GM18909 (cell line): ENCODE data around the gene HDAC7.
"Not testable (repeated sequence)": the region's sequence is repeated elsewhere in the genome, so short reads cannot be mapped to it uniquely, and the experiment has no call there.

Experiments
- ATAC-seq: cut with Tn5 transposase; IDR thresholded peaks from one replicate; pipeline ENCODE4 v1.9.1; 2021; ENCODE audit warnings: mild to moderate bottlenecking; ENCODE audit not compliant: unreplicated experiment, poor library complexity

HDAC7 gene

GRCh38 chr12:47816403-47817271, 3.1 kb downstream of the HDAC7 start:
- ATAC-seq, result no peak

- not testable (repeated sequence) for ATAC-seq
Measured at GRCh38 chr12:47815447-47815846, 4.3 kb downstream of the HDAC7 start.

GRCh38 chr12:47814539-47815170, 5.0 kb downstream of the HDAC7 start:
- no peak for ATAC-seq

GRCh38 chr12:47813511-47814196, 6.0 kb downstream of the HDAC7 start:
- ATAC-seq, result peak; percentile 60

GRCh38 chr12:47812797-47813510, 6.7 kb downstream of the HDAC7 start:
- peak; percentile 68 for ATAC-seq

- ATAC-seq, result no peak
Measured at GRCh38 chr12:47811581-47812484, 7.9 kb downstream of the HDAC7 start.

GRCh38 chr12:47811072-47811396, 8.7 kb downstream of the HDAC7 start:
- no peak for ATAC-seq

- not testable (repeated sequence) for ATAC-seq
Measured at GRCh38 chr12:47809518-47809917, 10.2 kb downstream of the HDAC7 start.

- ATAC-seq, result no peak
Measured at GRCh38 chr12:47808574-47809365, 10.9 kb downstream of the HDAC7 start.

GRCh38 chr12:47808050-47808449, 11.7 kb downstream of the HDAC7 start:
- ATAC-seq, result peak; percentile 41

GRCh38 chr12:47807338-47807737, 12.4 kb downstream of the HDAC7 start:
- no peak for ATAC-seq

GRCh38 chr12:47805417-47805816, 14.3 kb downstream of the HDAC7 start:
- no peak for ATAC-seq

- no peak for ATAC-seq
Measured at GRCh38 chr12:47804171-47804570, 15.5 kb downstream of the HDAC7 start.

- no peak for ATAC-seq
Measured at GRCh38 chr12:47803191-47803875, 16.4 kb downstream of the HDAC7 start.

GRCh38 chr12:47802312-47802711, 17.4 kb downstream of the HDAC7 start:
- no peak for ATAC-seq

- ATAC-seq, result no peak
Measured at GRCh38 chr12:47801904-47802246, 17.8 kb downstream of the HDAC7 start.

- no peak for ATAC-seq
Measured at GRCh38 chr12:47801170-47801903, 18.4 kb downstream of the HDAC7 start.

GRCh38 chr12:47800582-47800981, 19.1 kb downstream of the HDAC7 start:
- no peak for ATAC-seq
